GM23338 (cell line): ENCODE measurements around the gene GLB1L. TPM values are rescaled to one million over a fixed set of nuclear protein-coding genes. Genes with fewer than 3 reads are reported as not detected.

Source experiments
- ATAC-seq: fragments of 200-7000 bp; cut with Tn5 transposase; 3 replicates; pipeline ENCODE4 v1.9.1; 2020
- DNase-seq: peaks from one replicate; pipeline ENCODE4 v3.0.0-alpha.2; 2015; ENCODE audit warnings: low spot score
- H2AFZ ChIP-seq: fragments of 200-600 bp; sonication (generic); 2 replicates; pipeline ENCODE4 v1.8.0; 2016; ENCODE audit warnings: antibody characterized with exemption, mild to moderate bottlenecking, moderate library complexity
- H3F3A ChIP-seq: fragments of 200-600 bp; sonication (generic); replicated peaks from 2 replicates; pipeline ENCODE4 v1.8.0; 2017; ENCODE audit warnings: antibody characterized with exemption, mixed run types, low read depth
- H3K27ac ChIP-seq: fragments of 200-600 bp; sonication (generic); 2 replicates; pipeline ENCODE4 v1.6.1; 2016; ENCODE audit warnings: low read depth
- H3K27me3 ChIP-seq: fragments of 200-600 bp; sonication (generic); 2 replicates; pipeline ENCODE4 v1.8.0; 2016; ENCODE audit warnings: mild to moderate bottlenecking, mixed run types, moderate library complexity; ENCODE audit not compliant: insufficient read depth
- H3K36me3 ChIP-seq: fragments of 200-600 bp; sonication (generic); 2 replicates; pipeline ENCODE4 v1.8.0; 2016; ENCODE audit warnings: mild to moderate bottlenecking; ENCODE audit not compliant: insufficient read depth
- H3K4me1 ChIP-seq: fragments of 200-600 bp; sonication (generic); 2 replicates; pipeline ENCODE4 v1.8.0; 2016; ENCODE audit warnings: mild to moderate bottlenecking, moderate library complexity; ENCODE audit not compliant: insufficient read depth
- H3K4me2 ChIP-seq: fragments of 200-600 bp; sonication (generic); 2 replicates; pipeline ENCODE4 v1.7.1; 2017; ENCODE audit warnings: mixed run types
- H3K4me3 ChIP-seq: fragments of 200-600 bp; sonication (generic); 2 replicates; pipeline ENCODE4 v1.6.1; 2016; ENCODE audit warnings: mixed run types
- H3K79me2 ChIP-seq: fragments of 200-600 bp; sonication (generic); replicated peaks from 2 replicates; pipeline ENCODE4 v1.8.0; 2017; ENCODE audit warnings: mild to moderate bottlenecking; ENCODE audit not compliant: insufficient read depth
- H3K9me2 ChIP-seq: fragments of 200-600 bp; sonication (generic); 2 replicates; pipeline ENCODE4 v1.8.0; 2017; ENCODE audit not compliant: insufficient read depth
- H4K20me1 ChIP-seq: fragments of 200-600 bp; sonication (generic); replicated peaks from 2 replicates; pipeline ENCODE4 v1.8.0; 2017; ENCODE audit warnings: mild to moderate bottlenecking; ENCODE audit not compliant: insufficient read depth
- H3K27ac Mint-ChIP-seq: 2 replicates; pipeline ENCODE4 v1.8.0; 2020; ENCODE audit warnings: inconsistent platforms, mild to moderate bottlenecking, moderate library complexity, mixed read lengths
- H3K27me3 Mint-ChIP-seq: 3 replicates; pipeline ENCODE4 v1.8.0; 2022; ENCODE audit warnings: low read depth, mild to moderate bottlenecking, moderate library complexity, mixed read lengths, inconsistent platforms; ENCODE audit not compliant: insufficient read depth, poor library complexity
- H3K36me3 Mint-ChIP-seq: 3 replicates; pipeline ENCODE4 v1.8.0; 2021; ENCODE audit warnings: low read depth, mild to moderate bottlenecking, inconsistent platforms, moderate library complexity, mixed read lengths
- H3K4me1 Mint-ChIP-seq: 3 replicates; pipeline ENCODE4 v1.8.0; 2020; ENCODE audit warnings: mild to moderate bottlenecking, inconsistent platforms, mixed read lengths
- H3K4me3 Mint-ChIP-seq: 3 replicates; pipeline ENCODE4 v1.8.0; 2021; ENCODE audit warnings: moderate library complexity, mild to moderate bottlenecking, inconsistent platforms, mixed read lengths
- H3K9me3 Mint-ChIP-seq: 3 replicates; pipeline ENCODE4 v1.8.0; 2020; ENCODE audit warnings: moderate library complexity, mild to moderate bottlenecking, inconsistent platforms, mixed read lengths
- CREB1 ChIP-seq: fragments of 250-450 bp; sonication (Bioruptor Pico); IDR thresholded peaks from 2 replicates; pipeline ENCODE4 v1.5.0; 2020; ENCODE audit warnings: low read depth, mild to moderate bottlenecking, moderate library complexity
- EZH2 ChIP-seq: fragments of 200-600 bp; sonication (generic); IDR thresholded peaks from one replicate; pipeline ENCODE4 v1.8.0; 2017; ENCODE audit warnings: antibody characterized with exemption, mild to moderate bottlenecking, low read depth; ENCODE audit not compliant: unreplicated experiment
- EZH2phosphoT487 ChIP-seq: fragments of 200-600 bp; sonication (generic); IDR thresholded peaks from one replicate; pipeline ENCODE4 v1.8.1; 2018; ENCODE audit warnings: antibody characterized with exemption; ENCODE audit not compliant: unreplicated experiment
- JUNB ChIP-seq: IDR thresholded peaks from one replicate; pipeline ENCODE4 v1.6.1; 2016; ENCODE audit warnings: antibody characterized with exemption; ENCODE audit not compliant: unreplicated experiment
- NANOG ChIP-seq: IDR thresholded peaks from 2 replicates; pipeline ENCODE4 v1.6.1; 2016; ENCODE audit warnings: antibody characterized with exemption, borderline replicate concordance
- POLR2AphosphoS5 ChIP-seq: IDR thresholded peaks from 2 replicates; pipeline ENCODE4 v1.6.1; 2016; ENCODE audit warnings: antibody characterized with exemption, low read depth
- STAT1 ChIP-seq: IDR thresholded peaks from one replicate; pipeline ENCODE4 v1.6.1; 2016; ENCODE audit warnings: antibody characterized with exemption; ENCODE audit not compliant: unreplicated experiment
- ZNF114 ChIP-seq: fragments of 250-450 bp; sonication (Bioruptor Pico); IDR thresholded peaks from 2 replicates; pipeline ENCODE4 v1.5.0; 2020; ENCODE audit warnings: mild to moderate bottlenecking, moderate library complexity
- ZNF331 ChIP-seq: fragments of 250-450 bp; sonication (Bioruptor Pico); IDR thresholded peaks from 2 replicates; pipeline ENCODE4 v1.5.0; 2020; ENCODE audit warnings: low read depth, mild to moderate bottlenecking, moderate library complexity
- polyA plus RNA-seq: library from polyadenylated mRNA; unstranded; fragments of >200 nt; fragmentation: Nextera tagmentation; extraction: Ambion mirVana; gene quantifications from 2 replicates; pipeline ENCODE4 v1.2.1, GENCODE V29; 2016
- total RNA-seq: library from RNA; depleted of rRNA; stranded (reverse); fragments of >200 nt; shearing (Covaris generic); gene quantifications from 2 replicates; pipeline ENCODE4 v1.2.3, GENCODE V29; 2014
- TF ChIP-seq, protein P1 (sequence below): fragments of 250-450 bp; sonication (Bioruptor Pico); IDR thresholded peaks from 2 replicates; pipeline ENCODE4 v1.5.0; 2020; ENCODE audit warnings: mild to moderate bottlenecking, moderate library complexity
- TF ChIP-seq, protein P2 (sequence below): IDR thresholded peaks from one replicate; pipeline ENCODE4 v1.6.1; 2018; ENCODE audit warnings: antibody characterized with exemption; ENCODE audit not compliant: unreplicated experiment
- TF ChIP-seq, protein P3 (sequence below), 2 experiments: fragments of 200-600 bp in 1 of 2; sonication (generic) in 1 of 2; conservative IDR thresholded peaks; 2 replicates each; pipeline versions ENCODE4 v1.5.1 to v1.6.1; 2016 to 2017; ENCODE audit warnings: antibody characterized with exemption in 2 of 2, low read depth in 2 of 2, mild to moderate bottlenecking in 2 of 2, moderate library complexity in 1 of 2
- TF ChIP-seq, protein P4 (sequence below): IDR thresholded peaks from 2 replicates; pipeline ENCODE4 v1.6.1; 2016; ENCODE audit warnings: antibody characterized with exemption

The GLB1L gene
- total and polyA plus RNA-seq, 2 experiments from 2014 or later: 1.7 to 5.4 TPM

DNA sequence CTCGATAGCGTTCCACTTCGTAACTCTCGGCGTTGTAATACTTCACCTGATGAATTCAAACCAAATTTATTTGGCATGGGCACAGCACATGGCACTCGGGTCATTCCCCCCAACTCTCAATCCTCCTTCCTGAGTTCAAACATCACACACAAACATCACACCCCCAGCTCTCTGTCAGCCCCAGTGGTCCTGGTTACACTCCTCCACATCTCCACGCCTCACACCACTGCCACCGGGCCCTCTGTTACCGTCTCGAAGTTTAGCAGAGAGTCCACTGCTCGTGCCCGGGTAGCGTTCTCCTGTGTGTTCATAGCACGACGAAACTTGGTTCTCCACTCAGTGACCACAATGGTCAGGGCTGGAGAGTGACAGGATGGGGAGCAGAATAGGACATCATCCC lies 31.1 kb downstream of the GLB1L start (continued):
- TF ChIP-seq ZNF114 (no peak), STAT1 (no peak)

DNA sequence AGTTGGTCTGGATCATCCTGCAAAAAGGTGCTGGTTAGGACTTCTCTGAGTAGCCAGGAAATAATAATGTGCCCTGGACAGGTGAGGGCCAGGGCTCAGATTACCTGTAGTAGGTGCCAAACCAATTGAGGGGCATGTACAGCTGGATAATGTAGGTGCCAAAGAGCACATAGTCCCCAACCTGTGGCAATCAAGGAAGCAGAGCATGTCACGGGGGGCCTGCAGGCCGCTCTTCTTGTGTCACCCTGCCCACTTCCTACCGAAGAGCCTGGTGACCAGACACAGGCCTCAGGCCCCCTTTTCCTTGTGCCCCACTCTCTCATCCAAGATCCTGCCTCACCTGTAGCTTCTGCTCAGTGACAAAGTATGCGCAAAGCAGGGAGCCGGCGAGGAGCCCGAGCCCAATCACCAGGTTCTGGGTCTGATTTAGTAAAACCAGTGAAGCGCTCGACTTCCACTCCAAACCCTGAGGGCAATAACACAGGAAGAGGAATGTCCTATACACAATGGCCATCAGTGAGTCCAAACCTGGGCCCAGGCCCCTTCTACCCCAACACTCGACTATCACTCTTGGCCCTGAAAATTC lies 31.7 kb downstream of the GLB1L start:
- peaks cover 15% of the 10 kb centered on the region for H3K4me1 Mint-ChIP-seq
- H2AFZ ChIP-seq: no peak overlapping the region
- no peak overlapping the region for H3K27ac ChIP-seq
- no peaks in the 10 kb centered on the region for H3K9me3 Mint-ChIP-seq
- DNase-seq: no peak
- H3K9me2 ChIP-seq: no peaks in the 10 kb centered on the region
- no peak overlapping the region for H3K4me3 Mint-ChIP-seq
- H3K4me1 ChIP-seq: peaks cover 10% of the 10 kb centered on the region
- no peaks in the 10 kb centered on the region for H3F3A ChIP-seq
- no peak overlapping the region for H3K4me2 ChIP-seq
- H3K36me3 Mint-ChIP-seq: peaks cover 58% of the 10 kb centered on the region
- TF ChIP-seq, protein P1, sequence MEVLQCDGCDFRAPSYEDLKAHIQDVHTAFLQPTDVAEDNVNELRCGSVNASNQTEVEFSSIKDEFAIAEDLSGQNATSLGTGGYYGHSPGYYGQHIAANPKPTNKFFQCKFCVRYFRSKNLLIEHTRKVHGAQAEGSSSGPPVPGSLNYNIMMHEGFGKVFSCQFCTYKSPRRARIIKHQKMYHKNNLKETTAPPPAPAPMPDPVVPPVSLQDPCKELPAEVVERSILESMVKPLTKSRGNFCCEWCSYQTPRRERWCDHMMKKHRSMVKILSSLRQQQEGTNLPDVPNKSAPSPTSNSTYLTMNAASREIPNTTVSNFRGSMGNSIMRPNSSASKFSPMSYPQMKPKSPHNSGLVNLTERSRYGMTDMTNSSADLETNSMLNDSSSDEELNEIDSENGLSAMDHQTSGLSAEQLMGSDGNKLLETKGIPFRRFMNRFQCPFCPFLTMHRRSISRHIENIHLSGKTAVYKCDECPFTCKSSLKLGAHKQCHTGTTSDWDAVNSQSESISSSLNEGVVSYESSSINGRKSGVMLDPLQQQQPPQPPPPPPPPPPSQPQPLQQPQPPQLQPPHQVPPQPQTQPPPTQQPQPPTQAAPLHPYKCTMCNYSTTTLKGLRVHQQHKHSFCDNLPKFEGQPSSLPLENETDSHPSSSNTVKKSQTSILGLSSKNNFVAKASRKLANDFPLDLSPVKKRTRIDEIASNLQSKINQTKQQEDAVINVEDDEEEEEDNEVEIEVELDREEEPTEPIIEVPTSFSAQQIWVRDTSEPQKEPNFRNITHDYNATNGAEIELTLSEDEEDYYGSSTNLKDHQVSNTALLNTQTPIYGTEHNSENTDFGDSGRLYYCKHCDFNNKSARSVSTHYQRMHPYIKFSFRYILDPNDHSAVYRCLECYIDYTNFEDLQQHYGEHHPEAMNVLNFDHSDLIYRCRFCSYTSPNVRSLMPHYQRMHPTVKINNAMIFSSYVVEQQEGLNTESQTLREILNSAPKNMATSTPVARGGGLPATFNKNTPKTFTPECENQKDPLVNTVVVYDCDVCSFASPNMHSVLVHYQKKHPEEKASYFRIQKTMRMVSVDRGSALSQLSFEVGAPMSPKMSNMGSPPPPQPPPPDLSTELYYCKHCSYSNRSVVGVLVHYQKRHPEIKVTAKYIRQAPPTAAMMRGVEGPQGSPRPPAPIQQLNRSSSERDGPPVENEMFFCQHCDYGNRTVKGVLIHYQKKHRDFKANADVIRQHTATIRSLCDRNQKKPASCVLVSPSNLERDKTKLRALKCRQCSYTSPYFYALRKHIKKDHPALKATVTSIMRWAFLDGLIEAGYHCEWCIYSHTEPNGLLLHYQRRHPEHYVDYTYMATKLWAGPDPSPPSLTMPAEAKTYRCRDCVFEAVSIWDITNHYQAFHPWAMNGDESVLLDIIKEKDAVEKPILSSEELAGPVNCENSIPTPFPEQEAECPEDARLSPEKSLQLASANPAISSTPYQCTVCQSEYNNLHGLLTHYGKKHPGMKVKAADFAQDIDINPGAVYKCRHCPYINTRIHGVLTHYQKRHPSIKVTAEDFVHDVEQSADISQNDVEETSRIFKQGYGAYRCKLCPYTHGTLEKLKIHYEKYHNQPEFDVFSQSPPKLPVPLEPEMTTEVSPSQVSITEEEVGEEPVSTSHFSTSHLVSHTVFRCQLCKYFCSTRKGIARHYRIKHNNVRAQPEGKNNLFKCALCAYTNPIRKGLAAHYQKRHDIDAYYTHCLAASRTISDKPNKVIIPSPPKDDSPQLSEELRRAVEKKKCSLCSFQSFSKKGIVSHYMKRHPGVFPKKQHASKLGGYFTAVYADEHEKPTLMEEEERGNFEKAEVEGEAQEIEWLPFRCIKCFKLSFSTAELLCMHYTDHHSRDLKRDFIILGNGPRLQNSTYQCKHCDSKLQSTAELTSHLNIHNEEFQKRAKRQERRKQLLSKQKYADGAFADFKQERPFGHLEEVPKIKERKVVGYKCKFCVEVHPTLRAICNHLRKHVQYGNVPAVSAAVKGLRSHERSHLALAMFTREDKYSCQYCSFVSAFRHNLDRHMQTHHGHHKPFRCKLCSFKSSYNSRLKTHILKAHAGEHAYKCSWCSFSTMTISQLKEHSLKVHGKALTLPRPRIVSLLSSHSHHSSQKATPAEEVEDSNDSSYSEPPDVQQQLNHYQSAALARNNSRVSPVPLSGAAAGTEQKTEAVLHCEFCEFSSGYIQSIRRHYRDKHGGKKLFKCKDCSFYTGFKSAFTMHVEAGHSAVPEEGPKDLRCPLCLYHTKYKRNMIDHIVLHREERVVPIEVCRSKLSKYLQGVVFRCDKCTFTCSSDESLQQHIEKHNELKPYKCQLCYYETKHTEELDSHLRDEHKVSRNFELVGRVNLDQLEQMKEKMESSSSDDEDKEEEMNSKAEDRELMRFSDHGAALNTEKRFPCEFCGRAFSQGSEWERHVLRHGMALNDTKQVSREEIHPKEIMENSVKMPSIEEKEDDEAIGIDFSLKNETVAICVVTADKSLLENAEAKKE: no peak
- TF ChIP-seq CREB1 (CRISPR knock-in tag): no peak
- no peak for TF ChIP-seq ZNF331 (CRISPR knock-in tag)
- TF ChIP-seq, protein P2, sequence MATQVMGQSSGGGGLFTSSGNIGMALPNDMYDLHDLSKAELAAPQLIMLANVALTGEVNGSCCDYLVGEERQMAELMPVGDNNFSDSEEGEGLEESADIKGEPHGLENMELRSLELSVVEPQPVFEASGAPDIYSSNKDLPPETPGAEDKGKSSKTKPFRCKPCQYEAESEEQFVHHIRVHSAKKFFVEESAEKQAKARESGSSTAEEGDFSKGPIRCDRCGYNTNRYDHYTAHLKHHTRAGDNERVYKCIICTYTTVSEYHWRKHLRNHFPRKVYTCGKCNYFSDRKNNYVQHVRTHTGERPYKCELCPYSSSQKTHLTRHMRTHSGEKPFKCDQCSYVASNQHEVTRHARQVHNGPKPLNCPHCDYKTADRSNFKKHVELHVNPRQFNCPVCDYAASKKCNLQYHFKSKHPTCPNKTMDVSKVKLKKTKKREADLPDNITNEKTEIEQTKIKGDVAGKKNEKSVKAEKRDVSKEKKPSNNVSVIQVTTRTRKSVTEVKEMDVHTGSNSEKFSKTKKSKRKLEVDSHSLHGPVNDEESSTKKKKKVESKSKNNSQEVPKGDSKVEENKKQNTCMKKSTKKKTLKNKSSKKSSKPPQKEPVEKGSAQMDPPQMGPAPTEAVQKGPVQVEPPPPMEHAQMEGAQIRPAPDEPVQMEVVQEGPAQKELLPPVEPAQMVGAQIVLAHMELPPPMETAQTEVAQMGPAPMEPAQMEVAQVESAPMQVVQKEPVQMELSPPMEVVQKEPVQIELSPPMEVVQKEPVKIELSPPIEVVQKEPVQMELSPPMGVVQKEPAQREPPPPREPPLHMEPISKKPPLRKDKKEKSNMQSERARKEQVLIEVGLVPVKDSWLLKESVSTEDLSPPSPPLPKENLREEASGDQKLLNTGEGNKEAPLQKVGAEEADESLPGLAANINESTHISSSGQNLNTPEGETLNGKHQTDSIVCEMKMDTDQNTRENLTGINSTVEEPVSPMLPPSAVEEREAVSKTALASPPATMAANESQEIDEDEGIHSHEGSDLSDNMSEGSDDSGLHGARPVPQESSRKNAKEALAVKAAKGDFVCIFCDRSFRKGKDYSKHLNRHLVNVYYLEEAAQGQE: no peak
- no peak for TF ChIP-seq JUNB
- TF ChIP-seq EZH2phosphoT487: no peak
- TF ChIP-seq NANOG: no peak
- TF ChIP-seq POLR2AphosphoS5: no peak
- no peak for TF ChIP-seq EZH2
- no peak for TF ChIP-seq STAT1
- TF ChIP-seq, protein P3, sequence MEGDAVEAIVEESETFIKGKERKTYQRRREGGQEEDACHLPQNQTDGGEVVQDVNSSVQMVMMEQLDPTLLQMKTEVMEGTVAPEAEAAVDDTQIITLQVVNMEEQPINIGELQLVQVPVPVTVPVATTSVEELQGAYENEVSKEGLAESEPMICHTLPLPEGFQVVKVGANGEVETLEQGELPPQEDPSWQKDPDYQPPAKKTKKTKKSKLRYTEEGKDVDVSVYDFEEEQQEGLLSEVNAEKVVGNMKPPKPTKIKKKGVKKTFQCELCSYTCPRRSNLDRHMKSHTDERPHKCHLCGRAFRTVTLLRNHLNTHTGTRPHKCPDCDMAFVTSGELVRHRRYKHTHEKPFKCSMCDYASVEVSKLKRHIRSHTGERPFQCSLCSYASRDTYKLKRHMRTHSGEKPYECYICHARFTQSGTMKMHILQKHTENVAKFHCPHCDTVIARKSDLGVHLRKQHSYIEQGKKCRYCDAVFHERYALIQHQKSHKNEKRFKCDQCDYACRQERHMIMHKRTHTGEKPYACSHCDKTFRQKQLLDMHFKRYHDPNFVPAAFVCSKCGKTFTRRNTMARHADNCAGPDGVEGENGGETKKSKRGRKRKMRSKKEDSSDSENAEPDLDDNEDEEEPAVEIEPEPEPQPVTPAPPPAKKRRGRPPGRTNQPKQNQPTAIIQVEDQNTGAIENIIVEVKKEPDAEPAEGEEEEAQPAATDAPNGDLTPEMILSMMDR (conservative IDR thresholded peaks at IDR 0.05; ENCODE audit: low read depth in 2 of 2): no peak
- TF ChIP-seq, protein P4, sequence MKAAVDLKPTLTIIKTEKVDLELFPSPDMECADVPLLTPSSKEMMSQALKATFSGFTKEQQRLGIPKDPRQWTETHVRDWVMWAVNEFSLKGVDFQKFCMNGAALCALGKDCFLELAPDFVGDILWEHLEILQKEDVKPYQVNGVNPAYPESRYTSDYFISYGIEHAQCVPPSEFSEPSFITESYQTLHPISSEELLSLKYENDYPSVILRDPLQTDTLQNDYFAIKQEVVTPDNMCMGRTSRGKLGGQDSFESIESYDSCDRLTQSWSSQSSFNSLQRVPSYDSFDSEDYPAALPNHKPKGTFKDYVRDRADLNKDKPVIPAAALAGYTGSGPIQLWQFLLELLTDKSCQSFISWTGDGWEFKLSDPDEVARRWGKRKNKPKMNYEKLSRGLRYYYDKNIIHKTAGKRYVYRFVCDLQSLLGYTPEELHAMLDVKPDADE: no peak
- no peak for TF ChIP-seq ZNF114
- no peaks in the 10 kb centered on the region for H3K27me3 ChIP-seq
- no peak overlapping the region for H3K4me3 ChIP-seq
- H3K27me3 Mint-ChIP-seq: peaks cover 12% of the 10 kb centered on the region
- no peaks in the 10 kb centered on the region for H3K79me2 ChIP-seq
- H3K36me3 ChIP-seq: no peaks in the 10 kb centered on the region; the same call in 1 of the 2 replicates
- ATAC-seq: no peak
- no peaks in the 10 kb centered on the region for H4K20me1 ChIP-seq
- no peak overlapping the region for H3K27ac Mint-ChIP-seq
